GM19463 (cell line): ENCODE data around the gene TADA3.

Experiments used
- ATAC-seq: cut with Tn5 transposase; IDR thresholded peaks from one replicate; pipeline ENCODE4 v1.9.1; 2021; ENCODE audit warnings: mild to moderate bottlenecking, moderate library complexity; ENCODE audit not compliant: unreplicated experiment

Gene TADA3

DNA sequence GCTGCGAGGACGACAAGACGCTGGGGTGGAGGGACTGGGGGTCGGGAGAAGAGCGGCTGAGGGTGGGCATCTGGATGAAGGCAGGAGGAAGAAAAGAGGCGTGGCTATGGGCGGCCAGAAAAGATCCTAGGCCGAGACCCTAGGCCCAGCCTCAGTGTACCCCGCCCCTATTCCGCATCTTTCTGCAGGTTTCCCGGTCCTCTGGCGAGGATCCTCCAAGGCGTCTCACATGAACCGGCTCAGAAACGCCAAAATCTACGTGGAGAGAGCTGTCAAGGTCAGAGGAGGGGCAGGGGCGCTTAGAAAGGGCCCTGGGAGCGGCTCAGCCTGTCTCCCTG lies 18.1 kb upstream of the TADA3 start:
- no peak for ATAC-seq

DNA sequence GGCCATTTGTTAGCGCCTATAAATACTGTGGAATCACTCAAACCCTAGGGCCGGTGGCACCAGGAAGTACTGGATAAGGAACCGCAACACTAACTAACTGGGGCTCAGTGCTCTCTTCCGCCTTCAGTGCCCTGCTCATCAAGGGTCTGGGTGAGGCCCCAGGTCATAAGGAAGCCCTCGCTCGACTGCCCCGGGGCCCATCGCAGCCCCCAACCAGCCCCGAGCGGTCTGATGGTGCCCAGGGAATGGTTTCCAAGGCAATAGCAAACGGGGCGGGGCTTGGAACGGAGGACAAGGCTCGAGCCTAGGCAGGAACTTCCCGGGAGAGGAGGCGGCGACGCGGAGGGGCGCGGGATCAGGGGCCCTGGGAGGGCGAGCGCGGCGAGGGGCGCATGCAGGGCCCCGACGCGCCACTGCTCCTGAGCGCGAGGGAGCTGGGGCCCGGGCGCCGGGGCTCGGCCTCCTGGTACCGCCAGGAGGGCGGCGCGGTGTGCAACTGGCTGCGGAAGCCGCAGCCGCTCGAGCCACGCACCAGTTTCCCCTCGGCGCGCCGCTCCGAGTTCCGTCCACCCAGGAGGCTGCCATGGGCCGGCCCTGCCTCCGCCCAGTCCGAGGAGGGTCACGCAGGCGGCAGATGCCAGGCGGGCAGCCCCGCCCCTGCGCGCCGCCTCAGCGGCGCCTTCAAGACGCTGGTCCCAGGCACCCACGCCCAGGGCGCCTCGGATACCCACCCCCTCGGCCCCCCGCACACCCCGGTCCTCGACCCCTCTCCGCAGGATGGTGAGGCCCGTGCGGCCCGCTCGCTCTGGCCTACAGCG lies 17.6 kb upstream of the TADA3 start, which contains the start of gene TTLL3:
Gene TTLL3 (plus strand): TSS at position 648 of the 818 bp plus-strand sequence. CDS start 400 bp downstream, outside the sequence.
- peak; percentile 55 for ATAC-seq

DNA sequence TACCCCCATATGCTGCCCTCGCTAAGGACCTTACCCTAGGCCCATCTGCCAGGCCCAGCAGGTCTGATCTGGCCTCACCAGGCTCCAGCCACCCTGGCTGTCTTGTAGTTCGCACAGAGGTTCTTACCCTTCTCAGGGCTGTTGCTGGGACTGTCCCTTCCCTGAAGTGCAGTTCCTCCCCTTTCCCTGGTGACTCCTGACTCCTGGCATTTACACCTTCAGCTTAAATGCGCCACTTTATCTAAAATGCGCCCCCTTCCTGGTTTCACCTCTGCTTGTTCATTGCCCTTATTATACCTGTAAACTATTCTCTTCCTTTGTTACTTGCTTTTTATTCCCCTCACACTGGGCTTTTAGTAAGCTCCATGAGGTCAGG lies 17.0 kb upstream of the TADA3 start:
- no peak for ATAC-seq

DNA sequence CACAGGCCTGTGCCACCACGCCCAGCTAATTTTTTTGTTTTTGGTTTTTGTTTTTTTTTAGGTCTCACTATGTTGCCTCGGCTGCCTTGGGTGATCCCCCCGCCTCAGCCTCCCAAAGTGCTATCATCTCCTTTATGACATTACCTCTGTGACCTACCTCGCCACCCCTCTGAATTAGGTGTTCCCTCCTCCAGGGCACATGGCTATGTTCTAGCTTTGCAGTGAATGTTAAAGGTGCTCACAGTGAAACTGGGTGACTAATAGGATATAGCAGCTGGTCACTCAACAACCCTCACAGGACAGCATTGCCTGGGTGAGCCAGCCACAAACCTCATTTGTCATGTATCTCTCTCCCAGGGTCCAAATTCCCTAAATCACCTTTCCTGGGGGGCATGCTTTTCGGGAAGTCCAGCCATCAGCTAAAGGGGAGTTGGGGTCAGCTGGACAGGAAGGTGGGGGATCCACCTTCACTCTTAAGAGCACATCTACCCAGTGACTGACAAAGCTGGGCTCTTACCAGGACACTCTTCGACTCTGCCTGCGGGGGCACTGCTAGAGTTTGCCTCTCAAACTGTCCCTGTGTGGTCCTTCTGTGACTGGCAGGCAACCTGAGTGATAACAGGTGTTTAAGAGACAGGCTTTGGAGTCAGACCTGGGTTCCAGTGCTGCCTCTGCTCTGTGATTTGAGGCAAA lies 16.2 kb upstream of the TADA3 start:
- ATAC-seq, result peak; percentile 42

DNA sequence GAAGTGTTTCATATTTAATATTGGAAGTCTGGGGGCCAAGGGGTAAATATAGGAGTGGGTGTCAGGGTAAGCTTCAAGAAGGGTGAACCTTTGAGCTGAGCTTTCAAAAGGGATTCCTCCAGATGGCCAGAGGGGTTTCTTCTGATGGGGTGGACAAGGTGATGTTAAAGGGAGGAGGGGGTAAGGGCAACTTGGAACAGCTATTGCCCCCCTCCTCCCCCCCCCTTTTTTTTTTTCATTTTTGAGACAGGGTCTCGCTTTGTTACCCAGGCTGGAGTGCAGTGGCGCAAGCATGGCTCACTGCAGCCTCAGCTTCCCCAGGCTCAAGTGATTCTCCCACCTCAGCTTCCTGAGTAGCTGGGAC lies 15.7 kb upstream of the TADA3 start:
- ATAC-seq, result no peak

DNA sequence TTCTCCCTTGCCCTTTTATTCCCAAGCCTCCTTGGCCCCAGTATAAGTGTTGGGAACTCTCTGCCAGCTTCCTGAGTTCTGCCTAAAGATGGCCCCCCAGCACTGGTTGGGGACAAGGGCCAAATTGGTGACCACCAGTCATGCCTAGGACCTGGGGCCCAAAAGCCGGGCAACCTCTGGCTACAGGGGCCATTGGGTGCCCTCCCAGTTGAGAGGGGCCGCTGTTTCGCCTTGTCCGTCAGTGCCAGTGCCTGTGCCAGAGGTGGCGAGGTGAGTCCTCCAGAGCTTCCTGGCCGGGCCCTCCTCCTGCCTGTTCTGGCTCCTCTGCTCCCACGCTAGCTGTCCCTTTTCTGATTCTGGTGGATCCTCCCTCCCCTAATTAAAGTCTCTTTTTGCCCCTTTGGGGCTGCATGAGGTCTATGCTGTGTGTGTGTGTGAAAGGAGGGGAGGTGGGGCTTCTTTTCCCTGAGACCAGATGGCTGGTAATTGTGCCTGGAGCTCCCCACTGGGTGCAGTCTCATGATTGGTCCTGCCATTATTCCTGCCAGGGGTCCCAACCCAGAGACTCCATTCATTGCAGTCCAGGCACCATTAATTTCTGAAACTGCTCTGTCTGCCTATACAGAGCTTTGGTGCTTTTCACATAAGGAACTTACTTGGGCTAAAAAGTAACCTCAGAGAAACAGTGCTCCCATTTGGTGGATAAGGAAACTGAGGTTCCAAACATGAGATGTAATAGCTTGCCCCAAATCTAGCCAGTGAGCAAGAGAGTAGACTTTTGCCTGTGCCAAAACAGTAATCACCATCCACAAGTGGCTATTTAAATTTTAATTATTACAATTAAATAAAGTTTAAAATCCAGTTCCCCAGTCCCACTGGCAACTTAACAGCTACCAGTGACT lies 14.7 kb upstream of the TADA3 start:
- no peak for ATAC-seq

DNA sequence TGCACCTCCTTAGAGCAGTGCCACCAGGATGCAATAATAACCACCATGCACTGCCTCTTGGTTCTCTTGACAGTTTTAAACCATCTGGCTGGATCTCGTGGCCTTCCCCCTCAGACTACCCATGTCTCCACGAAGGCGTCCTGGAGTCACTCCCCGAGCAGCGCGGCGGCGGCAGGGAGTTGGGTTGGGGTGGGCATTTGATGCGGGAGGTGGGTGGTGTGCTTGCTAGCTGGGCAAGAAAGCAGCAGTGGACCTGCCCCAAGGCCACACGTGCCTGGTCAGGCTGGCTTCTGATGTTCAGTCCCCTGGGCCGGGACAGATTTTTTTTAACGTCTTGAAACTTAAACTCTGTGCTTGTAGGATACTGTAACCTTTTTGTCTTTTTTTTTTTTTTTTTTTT lies 13.9 kb upstream of the TADA3 start:
- ATAC-seq, result no peak

DNA sequence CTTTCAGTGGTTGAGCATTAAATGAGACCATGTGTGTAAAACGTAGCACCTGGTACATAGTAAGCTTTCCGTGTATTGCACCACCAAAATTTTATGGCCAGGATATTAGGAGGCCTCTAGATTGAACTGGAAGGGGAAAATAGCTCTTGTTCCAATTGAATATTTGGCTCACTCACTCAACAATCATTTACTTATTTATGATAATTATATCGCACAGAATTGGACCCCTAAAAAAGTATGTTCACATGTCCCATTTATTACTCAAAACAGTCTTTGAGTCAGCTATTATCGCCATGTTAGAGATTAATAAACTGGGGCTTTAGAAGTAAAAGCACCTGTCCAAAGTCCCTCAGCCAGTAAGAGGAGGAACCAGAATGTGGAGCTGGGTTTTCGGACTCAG lies 12.7 kb upstream of the TADA3 start:
- no peak for ATAC-seq

DNA sequence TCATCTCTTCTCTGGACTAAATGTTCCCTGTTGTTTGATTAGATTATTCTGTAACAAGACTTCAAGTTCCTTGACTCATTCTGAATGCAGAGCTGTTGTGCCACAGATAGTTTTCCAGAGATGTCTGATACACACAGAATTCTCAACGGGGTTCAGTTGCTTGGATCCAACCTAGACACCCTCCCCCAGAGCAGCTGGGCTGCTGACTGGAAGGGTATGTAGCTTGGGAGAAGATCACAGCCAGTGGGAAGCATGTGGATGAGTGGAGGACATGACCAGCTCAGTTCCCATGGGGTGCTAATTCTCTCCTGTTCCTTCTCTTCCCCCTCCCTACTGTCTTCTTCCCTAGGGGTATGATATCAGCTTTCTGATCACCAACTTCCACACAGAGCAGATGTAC lies 11.2 kb upstream of the TADA3 start:
- no peak for ATAC-seq

DNA sequence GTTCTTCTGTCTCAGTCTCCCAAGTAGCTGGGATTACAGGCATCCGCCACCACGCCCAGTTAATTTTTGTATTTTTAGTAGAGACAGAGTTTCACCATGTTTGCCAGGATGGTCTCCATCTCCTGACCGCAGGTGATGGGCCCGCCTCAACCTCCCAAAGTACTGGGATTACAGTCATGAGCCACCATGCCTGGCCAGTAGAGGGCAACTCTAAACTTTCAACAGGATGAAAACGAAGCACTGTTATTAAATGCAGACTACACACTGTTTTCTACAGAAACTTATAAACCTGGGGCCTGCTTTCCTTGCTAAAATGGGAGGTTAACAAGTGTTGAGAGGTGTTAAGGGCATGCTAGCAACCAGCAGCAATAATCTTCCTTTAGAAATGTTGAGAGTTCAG lies 8.3 kb upstream of the TADA3 start:
- ATAC-seq, result no peak

DNA sequence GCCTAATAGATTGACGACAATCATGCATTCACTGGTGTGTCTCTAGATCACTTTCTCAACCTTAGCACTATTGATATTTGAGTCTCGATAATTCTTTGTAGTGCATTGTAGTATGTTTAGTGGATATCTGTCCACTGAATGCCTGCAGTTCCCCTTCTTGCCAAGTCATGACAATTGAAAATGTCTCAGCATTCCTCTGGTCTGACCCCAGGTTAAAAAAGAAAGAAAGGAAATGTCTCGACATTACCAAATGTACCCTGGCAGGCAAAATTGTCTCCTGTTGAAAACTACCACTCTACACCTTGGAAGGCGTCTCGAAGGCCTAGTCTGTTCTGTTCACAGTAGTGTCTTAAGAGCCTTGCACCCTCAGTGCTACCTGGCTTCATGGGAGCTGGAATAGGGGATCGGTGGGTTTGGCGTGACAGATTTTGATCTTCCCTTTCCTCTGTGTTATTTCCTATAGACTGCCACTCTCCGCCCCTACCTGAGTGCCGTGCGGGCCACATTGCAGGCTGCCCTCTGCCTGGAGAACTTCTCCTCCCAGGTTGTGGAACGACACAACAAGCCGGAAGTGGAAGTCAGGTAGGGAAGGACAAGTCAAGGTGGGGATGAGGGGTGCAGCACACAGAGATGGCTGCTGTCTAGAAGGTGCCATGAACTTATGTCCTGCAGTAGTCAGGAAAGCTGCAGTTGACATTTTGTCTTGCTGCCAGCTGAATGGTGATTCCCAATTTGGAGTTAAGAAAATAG lies 5.1 kb upstream of the TADA3 start:
- ATAC-seq, result no peak

DNA sequence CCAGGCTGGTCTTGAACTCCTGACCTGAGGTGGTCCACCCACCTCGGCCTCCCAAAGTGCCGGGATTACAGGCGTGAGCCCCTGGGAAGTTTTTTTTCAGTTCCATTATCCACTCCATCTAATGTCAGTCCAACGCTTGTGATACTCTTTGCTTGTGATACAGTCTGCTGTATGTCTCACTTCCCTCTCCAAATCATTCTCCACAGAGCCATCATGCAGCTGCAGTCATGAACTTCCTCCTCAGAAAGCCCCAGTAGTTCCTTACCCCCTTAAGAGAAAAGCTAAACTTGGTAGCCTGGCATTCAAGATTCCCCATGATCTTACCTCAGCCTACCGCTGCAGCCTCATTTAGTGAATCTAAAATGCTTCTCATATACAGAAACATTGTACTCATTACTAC lies 2.9 kb upstream of the TADA3 start:
- no peak for ATAC-seq

DNA sequence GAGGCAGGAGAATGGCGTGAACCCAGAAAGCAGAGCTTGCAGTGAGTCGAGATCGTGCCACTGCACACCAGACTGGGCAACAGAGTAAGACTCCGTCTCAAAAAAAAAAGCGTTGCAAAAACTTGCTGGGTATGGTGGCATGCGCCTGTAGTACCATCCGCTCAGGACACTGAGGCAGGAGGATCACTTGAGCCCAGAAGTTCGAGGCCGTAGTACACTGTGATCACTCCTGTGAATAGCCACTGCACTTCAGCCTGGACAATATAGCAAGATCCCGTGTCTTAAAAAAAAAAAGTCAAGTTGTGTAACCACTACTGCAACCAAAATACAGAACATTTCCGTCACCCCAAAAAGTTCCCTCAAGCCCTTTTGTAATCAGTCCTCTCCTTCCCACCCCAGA lies 2.1 kb upstream of the TADA3 start:
- ATAC-seq, result no peak

DNA sequence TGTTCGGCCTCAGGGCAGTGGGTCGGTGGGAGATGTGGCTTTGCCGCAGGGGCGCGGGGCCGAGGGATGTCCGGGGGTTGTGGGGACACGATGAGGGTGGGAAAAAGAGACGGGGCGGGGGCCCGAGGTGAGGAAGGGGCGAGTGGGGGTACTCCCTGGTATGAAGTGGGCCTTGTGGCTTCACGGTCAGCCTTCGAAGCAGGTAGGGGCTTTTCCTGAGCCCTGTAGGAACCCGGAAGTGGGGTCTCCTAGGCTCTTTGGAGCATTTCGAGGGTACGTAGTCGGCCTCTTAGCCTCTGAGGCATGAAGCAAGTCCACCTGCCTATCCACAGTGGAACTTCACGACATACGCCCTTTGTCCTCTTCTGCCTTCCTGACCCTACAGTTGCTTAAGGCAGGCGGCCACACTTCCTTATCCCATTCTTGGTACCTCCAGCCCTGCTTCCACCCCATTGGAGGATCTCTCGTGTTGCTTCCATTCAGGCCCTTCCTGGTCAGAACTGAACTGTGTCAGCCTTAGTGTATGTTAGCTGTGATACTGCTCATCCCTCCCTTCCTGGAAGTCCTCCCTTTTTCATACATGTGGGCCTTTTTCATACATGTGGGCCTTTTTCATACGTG lies 998 bp upstream of the TADA3 start:
- ATAC-seq, result no peak

DNA sequence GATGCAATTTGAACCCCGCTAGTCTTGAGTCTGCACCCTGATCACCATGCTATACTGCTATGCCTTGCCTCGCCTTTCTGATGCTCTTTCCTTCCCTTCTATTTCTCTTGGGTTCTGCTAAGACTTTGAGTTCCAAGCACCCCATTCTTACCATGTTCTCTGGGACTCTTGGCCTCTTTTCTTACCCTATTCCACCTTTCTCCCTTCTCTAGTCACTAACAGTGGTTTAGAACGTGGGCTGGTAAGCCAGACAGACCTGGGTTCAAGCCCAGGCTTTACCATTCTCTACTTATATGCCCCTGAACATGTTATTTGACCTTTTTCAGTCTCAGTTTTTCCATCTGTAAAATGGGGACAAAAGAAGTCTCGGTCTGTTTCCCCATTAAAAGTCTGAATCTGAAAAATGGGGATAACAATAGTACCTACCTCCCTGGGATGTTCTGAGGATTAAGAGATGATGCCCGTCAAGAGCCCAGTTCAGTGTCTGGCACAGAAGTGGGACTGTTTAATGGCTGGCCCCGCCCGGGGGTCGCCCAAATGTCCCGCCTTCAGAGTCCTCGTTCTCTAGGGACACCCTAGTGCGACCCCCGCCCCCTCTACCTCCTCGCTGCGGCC lies 376 bp downstream of the TADA3 start:
- ATAC-seq, result no peak

DNA sequence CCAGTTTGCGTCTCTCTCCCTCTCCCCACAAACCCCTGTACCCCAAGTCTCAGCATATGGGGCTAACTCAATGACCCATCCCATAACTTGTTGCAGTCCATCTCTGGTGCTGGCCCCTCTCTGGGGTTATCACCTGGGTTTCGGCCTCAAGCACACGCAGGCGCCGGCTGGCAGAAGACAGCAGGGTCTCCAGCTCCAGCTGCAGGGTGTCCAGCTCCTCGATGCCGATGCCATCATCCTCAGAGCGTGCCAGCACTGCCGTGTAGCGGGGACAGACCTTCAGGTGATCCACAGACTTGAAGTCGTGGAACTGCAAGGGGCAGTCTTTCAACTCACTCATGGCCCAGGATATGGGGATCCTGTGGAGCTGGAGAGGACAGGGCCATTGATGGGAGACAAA lies 1.1 kb downstream of the TADA3 start:
- ATAC-seq, result no peak

DNA sequence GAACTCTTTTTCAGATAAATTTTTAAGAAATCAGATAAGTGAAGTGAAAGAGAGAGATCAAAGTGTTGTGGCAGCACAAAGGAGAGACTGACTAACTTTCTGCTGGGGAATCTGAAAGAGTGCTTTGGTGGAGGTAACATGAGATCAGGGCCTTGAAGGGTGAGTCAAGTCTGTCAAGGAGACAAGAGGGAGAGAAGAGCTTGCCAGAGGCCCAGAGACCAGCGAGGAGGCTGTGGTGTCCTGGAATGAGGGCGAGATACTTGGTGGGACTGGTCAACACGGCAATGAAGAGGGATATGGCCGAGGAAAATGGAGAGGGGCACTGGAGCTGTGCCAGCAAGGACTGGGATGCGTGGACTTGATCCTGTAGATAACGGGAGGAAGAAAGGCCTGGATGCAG lies 4.6 kb downstream of the TADA3 start:
- no peak for ATAC-seq

DNA sequence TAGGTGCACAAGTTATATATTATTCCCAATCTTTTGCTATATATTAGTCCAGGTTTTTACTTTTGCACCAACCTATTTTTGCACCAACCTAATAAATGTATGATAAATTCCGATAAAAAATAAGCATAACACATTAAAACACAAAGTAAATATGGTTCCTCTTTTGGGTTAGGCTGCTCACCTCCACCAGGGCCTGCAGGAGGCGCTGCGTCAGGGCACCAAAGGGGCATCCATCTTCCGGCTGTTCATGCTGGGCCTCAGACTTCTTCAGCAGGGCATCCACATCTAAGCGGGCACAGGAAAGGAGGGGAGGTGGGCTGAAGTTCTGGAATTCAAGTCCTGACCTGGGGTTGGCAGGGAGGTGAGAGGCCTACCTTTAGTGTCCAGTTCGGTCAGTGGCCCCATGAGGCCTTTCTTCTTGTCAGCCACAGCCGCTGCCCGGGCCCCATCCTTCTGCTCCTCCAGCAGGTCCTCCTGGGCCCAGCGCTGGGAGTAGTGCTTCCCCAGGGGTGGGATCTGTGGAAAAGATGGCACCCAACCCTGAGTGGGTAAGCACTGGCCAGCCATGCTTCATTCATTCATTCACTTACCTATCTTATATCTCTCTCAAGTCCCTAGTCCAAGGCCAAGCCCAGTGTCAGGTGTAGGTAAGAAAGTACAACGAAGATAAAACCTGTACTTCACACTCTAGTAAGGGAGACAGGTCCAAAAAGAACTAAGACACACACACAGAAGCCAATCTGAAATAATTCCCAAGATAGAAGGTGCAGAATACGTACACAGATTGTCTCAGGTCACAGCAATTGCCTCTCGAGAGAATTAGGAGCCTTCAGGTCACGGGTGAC lies 5.2 kb downstream of the TADA3 start:
- no peak for ATAC-seq

DNA sequence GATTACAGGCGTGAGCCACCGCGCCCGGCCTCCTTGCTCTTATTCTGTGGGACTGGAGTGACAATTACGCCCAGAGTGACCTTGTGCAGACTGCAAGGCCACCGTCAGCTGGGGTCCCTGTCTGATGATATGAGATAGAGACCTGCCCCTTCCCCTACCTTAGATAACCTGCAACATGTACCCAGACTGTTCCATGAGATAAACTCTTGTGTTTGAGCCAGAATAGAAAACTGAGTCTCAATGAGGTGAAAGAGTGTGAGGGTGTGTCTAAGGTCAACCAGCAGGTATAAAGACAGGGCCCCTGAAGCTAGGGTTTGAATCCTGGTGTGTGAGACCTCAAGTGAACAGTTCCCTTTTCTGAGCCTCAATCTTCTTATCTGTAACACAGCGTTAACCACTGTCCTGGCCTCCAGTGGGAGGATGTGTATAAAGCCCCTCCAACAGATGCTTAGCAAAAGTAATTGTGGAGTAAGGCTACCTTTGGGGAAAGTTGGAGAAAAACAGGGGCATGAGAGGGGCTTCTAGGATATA lies 6.0 kb downstream of the TADA3 start:
- ATAC-seq, result no peak
